GM19467 (cell line): Measurements from ENCODE around the gene TASP1.
"Not testable (repeated sequence)": the region's sequence is repeated elsewhere in the genome, so short reads cannot be mapped to it uniquely, and the experiment has no call there.

ENCODE experiments used
- ATAC-seq: cut with Tn5 transposase; IDR thresholded peaks from one replicate; pipeline ENCODE4 v1.9.1; 2021; ENCODE audit warnings: mild to moderate bottlenecking, moderate library complexity; ENCODE audit not compliant: unreplicated experiment

The TASP1 gene

DNA sequence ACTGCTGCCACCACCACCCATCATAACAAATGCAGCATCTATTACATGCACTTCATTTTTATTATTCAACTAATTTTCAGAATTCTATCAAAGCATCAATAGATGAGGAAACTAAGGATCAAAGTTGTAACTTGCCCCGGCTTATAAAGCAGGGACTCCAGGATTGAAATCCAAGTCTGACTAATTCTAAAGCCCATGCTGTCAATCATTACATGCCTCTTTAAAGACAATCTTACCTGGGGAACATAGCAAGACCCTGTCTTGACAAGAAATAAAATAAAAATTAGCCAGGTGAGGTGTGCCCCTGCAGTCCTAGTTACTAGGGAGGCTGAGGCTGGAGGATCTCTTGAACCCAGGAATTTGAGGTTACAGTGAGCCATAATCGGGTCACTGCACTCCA, 235.3 kb downstream of the TASP1 start:
- ATAC-seq: no peak

DNA sequence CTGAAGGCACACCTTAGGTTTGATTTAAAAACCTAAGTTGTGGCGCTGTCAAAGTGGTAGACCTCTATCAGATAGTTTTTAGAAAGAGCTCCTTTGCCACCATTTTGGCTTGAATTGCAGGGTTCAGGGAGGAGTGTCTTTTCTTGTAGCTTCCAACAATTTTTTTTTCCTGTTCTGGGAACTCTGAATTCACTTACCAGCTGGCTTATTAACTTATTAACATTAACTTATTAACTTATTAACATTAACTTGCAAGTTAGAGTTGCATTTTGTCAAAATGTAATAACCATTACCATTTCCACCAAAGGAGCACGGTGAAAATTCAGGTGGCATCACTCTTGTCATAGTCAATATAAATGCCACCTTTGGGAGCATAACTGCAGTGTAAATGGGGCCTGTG, 235.7 kb downstream of the TASP1 start:
- ATAC-seq: no peak

DNA sequence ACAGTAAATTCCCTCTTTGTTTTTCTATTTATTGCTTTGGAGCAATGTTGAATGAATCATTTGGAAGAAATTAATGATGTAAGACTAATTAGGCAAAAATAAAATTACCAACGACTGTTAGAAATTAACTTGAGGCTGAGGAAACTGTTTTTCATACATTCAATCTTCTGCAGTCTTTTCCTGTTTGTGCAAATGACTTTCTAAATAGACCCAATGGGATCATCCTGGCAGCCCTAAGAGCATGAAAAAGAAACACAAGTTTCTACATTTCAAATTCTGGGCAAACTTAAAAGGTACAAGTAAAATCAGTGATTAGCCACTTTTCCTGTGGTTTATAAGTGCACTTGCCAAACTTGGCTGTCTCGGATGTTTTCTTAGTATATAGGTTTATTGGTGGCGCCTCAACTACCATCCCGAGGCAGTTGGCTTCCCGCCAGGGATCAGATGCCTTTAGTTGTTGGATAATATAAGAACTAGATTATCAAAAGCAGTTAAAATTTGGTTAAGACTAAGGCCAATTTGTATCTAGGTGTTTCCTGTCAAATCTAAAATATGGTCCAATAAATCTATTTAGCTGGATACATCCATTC, 236.5 kb downstream of the TASP1 start:
- no peak for ATAC-seq

DNA sequence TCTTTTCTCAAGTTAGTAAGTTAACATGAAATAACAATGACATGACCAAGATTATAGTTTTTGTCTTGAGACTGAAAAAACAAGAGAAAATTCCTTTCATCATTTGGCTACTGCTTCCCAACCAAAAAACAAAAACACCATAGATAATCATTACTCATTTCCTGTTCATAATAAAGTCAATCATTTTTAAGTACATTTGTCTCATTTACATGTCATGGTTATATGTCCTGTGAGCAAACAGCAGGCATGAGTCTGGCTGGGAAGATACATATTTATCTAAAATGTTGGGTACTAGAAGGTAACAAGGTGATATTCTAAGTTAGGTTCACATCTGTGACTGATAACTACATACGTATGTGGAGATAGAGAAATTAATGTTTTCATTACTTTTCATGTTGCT, 237.1 kb downstream of the TASP1 start:
- ATAC-seq: no peak

DNA sequence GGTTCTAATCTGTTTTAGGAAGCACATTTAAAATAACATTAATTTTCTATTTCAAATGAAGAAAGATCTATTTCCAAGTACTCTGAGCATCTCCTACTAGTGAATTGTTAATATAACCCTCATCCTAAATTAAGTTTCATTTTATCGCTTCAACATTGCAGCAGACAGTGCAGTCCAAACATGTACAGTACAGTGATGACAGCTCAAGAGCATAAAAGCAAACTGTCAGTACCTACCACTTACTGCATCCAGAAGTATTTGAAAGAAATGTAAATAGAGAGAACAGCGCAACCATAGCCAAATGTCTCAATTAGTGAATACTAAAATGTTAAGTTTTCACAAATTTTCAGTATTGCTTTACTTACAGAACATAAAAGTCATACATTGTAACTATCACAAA, 238.3 kb downstream of the TASP1 start:
- ATAC-seq: no peak

DNA sequence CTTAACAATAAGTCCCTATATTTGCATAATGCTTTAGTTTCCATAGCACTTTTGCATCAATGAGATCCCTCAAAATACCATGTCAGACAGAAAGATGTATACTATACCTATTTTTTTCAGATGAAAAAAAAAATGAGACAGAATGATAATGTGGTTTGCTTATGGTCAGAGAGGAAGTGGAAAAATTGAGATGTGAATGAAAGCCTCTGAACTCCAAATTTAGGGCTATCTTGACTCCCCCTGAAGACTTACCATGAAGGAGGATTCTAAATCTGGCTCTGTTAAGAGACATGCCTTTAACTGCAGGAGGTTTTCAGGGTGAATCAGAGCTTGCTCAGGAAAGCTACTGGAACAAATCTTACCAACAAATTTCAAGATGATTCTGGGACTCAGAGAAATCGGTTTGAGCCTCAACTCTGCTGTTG, 241.4 kb downstream of the TASP1 start:
- no peak for ATAC-seq

DNA sequence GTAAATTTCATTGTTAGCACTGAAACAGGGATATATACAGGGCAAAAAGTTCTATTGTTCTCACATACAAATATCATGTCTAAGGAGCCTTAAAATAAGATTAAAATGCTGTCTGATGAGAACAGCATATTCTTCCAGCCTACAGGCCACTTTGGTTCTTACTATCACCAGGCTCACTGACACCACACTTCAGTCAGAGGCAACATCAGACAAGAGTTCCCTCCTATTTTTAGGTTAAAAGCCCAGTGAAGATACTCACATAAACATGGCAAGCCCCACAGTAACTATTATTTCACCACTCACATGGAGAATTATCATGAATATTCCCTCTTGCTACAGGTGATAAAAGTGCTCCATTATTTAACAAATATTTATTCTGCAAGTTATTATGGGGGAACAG, 241.9 kb downstream of the TASP1 start:
- no peak for ATAC-seq

DNA sequence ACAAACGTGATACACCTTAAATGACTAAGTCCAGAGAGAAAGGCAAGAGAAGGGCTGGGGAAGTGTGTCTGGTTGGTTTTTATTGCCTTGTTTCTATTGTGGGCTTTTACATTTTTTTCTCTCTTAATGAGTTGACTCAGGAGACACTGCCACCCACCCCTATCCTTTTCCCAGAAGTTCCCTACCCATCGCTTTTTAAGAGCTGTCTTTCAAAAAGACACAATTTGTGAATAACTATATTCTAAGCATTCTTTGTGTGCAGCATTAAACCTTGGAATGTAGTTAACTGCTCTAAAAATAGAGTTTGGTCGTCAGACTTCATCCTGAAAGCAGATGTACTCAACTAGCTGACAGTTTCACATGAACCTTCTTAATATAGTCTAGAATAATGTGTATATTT, 242.7 kb downstream of the TASP1 start:
- no peak for ATAC-seq

DNA sequence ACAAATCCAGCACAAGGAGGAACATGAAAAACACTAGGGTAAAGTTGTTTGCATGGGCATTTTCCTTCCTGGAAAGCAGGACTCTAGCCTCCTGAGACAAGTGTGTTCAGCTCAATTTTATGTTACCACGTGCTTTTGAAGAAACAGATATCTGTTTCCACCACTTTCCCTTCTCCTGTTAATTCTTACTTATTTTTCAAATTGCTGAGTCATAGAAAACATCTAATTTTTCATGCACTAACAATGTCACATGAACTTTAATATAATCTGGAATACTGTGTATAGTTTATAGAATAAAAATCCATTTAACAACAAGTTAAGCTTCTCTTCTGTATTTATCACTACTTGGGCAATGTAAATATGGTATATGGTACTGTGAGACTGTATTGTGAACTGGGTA, 243.5 kb downstream of the TASP1 start:
- no peak for ATAC-seq

DNA sequence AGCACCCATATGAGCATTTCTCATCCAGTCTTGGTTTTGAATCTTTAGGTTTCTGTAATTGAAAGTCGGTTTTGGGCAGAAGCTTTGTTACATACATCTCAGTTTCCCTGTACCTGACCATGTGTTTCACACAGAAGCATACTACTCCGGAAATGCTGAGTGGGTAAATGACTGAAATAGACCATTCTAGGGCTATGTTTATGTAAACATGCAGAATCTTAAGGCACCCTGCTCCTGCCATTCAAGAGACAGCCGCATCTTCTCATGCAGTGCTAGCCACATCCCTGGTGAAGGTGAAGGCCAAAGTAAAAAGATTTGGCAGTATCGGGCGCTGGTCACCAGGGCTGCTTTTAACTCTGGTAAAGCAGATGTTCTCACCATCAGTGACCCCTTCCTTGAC, 246.3 kb downstream of the TASP1 start:
- ATAC-seq: no peak

DNA sequence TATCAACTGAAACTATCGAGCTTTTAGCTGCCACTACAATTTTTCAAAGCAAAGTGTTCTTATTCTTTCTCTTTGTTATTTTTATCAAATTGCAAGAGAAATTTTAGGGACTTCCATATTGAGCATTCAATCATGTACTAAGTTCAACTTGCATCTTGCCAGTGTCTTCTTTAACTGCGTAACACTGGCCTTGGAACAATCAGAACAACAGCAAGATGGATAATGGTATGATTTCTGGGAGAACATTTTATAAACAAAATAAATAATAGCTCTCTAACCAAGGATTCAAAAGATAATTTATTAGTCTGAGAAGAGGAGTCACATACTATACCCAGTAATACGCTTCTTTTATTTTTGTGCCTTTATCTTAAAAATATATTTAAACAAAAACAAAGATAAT, 249.6 kb downstream of the TASP1 start:
- ATAC-seq: no peak

DNA sequence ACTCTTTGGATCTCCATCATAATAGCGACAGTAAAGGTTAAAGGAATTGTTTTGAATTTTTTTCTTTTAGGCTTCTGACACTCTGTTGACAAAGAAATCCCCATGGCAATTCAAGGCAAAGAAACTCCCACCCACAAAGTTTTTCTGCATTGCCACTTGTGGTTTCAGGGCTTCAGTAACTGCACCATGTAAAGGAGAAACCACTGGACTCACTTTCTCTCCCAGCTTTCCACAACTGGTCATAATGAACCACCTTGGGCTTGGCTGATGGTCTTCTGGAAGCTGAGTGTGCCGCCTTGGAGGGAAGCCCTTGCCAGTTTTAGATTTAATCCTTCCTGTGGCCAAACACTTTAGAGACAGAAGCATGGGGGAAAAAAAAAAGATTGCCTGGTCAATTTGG, 254.6 kb downstream of the TASP1 start:
- no peak for ATAC-seq

DNA sequence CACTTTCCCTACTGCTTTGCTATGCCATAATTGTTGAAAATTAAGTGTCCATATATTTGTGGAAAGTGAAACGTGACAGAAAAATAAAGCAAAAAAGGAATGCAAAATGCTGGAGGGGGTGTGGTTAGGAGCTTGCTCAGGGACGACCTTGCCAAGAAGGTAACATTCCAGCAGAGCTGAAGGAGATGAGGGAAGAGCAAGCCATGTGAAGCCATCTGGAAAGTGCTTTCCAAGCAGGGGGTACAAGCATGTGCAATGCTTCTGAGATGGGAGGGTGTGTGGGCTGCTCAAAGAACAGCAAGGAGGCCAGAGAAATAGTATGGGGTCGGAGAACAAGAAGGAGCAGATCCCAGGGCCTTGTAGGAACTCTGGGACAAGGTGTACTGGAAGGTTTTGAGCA, 255.9 kb downstream of the TASP1 start:
- ATAC-seq: no peak

DNA sequence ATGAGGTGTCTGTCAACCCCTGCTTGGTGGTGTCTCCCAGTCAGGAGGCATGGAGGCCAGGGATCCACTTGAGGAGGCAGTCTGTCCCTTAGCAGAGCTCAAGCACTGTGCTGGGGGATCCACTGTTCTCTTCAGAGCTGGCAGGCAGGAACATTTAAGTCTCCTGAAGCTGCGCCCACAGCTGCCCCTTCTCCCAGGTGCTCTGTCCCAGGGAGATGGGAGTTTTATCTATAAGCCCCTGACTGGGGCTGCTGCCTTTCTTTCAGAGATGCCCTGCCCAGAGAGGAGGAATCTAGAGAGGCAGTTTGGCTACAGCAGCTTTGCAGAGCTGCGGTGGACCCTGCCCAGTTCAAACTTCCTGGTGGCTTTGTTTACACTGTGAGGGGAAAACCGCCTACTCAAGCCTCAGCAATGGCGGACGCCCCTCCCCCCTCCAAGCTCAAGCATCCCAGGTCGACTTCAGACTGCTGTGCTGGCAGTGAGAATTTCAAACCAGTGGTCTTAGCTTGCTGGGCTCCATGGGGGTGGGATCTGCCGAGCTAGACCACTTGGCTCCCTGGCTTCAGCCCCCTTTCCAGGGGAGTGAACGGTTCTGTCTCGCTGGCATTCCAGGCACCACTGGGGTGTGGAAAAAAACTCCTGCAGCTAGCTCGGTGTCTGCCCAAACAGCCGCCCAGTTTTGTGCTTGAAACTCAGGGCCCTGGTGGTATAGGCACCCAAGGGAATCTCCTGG, 258.1 kb downstream of the TASP1 start:
- ATAC-seq: not testable (repeated sequence)

DNA sequence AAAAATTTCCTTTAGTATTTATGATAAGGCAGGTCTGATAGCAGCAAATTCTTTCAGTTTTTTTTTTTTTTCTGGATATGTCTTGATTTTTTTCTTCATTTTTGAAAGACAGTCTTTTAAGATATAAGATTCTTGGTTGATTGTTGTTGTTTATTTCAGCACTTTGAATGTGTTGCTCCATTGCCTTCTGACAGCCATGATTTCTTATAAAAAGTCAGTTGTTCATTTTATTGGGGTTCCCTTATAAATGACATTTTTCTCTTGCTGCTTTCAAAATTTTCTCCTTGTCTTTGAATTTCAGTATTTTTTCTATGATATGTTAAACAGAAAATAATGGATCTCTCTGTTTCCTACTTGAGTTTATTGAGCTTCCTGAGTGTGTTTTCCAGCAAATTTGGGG, 265.3 kb downstream of the TASP1 start:
- no peak for ATAC-seq

DNA sequence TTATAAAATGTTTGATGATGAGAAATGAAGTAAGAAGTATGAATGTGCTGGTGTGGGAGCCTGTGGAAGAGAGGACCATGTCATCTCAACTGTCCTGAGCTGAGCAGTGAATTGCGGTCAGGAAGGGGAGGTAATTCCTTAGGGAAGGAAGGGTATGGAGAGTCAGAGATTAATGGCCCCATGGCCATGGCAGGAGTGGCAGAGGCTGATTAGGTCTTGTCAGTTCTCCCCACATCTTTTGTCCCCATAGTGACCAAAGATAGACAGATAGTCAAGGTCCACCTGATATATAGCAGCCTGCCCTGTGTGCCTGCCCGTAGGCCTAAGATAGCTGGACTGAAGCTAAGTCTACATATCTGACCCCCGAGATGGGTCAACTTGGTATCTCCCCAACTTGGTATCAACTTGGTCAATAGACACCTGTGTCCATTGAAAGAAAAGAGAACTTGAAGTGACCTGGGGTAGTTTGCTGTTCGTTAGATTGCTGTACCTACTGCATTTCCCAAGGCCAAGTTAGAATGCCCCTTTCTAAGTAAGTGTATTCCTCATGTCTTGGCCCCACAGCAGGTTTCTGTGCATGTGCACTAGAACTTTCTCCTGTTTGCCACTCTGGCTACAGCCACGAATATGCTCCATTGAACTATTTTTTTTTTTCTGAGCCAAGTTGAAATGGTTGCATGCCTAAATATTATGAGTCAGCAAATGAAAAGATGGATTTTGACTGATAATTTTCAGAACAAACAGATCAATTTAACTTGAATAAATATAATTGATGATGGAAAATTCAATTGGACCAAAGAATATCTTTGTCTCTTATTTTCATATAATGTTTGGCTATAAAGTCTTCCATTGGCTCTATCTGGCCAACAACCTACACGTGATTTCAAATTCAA, 274.2 kb downstream of the TASP1 start:
- no peak for ATAC-seq

DNA sequence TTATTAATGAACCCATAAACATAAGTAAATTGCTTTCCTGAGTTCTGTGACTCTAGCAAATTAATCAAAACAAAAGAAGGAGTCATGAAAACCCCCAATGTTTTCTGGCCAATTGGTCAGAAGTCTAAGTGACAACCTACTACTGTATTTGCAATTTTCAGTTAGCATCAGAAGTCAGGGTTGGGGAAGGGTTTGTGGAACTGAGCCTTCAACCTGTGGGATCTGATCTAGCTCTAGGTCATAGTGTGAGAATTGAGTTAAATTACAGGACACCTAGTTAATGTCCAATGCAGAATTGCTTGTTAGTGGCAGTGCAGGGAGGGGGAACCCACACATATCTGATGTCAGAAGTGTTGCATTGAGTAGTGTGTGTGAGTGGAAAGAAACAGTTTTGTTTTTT, 275.3 kb downstream of the TASP1 start:
- ATAC-seq: no peak

DNA sequence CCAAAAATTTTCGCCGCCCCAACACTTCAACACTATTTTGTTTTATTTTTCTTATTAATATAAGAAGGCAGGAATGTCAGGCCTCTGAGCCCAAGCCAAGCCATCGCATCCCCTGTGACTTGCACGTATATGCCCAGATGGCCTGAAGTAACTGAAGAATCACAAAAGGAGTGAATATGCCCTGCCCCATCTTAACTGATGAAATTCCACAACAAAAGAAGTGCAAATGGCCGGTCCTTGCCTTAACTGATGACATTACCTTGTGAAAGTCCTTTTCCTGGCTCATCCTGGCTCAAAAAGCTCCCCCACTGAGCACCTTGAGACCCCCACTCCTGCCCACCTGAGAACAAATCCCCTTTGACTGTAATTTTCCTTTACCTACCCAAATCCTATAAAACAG, 276.6 kb downstream of the TASP1 start:
- not testable (repeated sequence) for ATAC-seq

DNA sequence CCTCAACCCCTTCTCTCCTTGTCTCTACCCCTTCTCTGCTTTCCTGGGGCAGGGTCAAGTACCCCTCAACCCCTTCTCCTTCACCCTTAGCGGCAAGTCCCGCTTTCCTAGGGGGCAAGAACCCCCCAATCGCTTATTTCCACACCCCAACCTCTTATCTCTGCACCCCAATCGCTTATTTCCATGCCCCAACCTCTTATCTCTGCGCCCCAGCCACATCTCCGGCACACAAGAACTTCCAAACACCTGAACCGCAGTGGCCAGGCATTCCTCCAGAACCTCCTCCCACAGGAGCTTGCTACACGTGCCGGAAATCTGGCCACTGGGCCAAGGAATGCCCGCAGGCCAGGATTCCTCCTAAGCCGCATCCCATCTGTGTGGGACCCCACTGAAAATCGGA, 279.8 kb downstream of the TASP1 start:
- ATAC-seq: not testable (repeated sequence)

DNA sequence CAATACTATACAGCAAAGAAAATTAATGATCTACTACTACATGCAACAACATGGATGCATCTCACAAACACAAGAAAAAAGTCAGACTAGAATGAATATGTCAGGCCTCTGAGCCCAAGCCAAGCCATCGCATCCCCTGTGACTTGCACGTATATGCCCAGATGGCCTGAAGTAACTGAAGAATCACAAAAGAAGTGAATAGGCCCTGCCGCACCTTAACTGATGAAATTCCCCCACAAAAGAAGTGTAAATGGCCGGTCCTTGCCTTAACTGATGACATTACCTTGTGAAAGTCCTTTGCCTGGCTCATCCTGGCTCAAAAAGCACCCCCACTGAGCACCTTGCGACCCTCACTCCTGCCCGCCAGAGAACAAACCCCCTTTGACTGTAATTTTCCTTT, 280.9 kb downstream of the TASP1 start:
- not testable (repeated sequence) for ATAC-seq

DNA sequence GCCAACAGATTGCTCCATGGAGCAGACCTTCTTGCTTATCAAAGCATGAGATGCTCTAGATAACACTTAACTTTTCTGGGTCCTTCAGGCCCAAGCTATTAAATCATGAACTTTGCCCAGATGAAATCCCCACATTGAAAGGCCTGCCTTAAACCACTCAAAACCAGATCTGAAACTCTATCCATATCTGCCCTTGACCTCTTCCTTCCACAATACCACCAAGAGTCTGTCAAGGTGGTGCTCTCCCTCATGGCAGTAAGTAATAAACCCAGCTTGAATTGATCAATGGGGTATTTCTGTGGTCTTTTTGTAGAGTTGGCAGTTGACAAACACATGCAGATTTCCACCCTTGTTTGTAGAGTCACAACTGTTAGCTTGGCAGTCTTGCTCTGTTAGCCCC, 282.1 kb downstream of the TASP1 start:
- ATAC-seq: no peak

DNA sequence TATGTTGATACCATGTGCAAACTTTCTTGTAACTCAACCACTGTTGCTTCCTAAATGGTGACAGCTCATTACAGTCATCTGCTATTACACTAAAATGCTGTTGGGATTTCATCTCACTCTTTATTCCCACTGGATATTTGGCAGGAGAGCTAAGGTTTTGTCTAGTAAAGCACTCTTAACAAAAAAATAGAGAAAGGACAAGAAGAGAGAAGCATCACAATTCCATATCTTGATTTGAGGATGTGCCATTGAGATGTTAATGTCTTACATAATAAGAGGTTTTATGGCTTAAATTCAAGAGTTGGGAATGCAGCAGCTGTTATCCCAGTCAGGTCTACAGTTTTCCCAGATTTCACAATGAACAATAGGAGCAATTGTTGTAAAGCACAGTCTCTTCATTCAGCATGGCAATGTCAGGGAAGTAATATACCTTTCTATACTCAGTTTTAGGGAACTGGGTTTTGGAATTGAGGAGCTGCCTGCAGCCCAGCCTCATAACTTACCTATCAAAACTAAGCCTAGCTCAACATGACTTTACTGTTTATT, 282.7 kb downstream of the TASP1 start:
- ATAC-seq: no peak
